Measurements from ENCODE around the gene RGS17. TPM values are rescaled to one million over a fixed set of nuclear protein-coding genes. Genes with fewer than 3 reads are reported as not detected.

RGS17 gene
- total and polyA plus RNA-seq, 2 of the 13 experiments (the other 11 are each of a cell fraction or from before 2014, with no cell fraction given) = 0.04 TPM; not detected in 1

- TF ChIP-seq PAXIP1 (CRISPR knock-in tag; conservative IDR thresholded peaks at IDR 0.05) = no peak
These were observed 171.7 kb downstream of the RGS17 start (continued) for GRCh38 chr6:152959333-152959732.

GRCh38 chr6:152957796-152958195 lies 173.3 kb downstream of the RGS17 start:
- Histone ChIP-seq H3K4me3 (replicated peaks in 1 of 3; ENCODE audit: insufficient read depth in 1 of 3, low read depth in 2 of 3, low read length in 3 of 3) (no peak overlapping the region), H3K79me2 (ENCODE audit: insufficient read depth, low read length) (no peaks in the 10 kb centered on the region), H3K27me3 (ENCODE audit: control insufficient read depth in 1 of 2, insufficient read depth in 2 of 2, low read length in 2 of 2) (no peaks in the 10 kb centered on the region), H3K9ac (ENCODE audit: insufficient read depth, low read depth, low read length) (no peak overlapping the region), H3K27ac (ENCODE audit: extremely low read length, insufficient read depth, low read length) (no peak overlapping the region), H3K9me3 (ENCODE audit: low read length) (peaks cover 9% of the 10 kb centered on the region), H2AFZ (ENCODE audit: low read length) (no peak overlapping the region), H3K4me1 (ENCODE audit: insufficient read depth, low read length) (peaks cover 9% of the 10 kb centered on the region; the same call in 1 of the 2 replicates), H3K4me2 (ENCODE audit: low read depth, low read length) (no peak overlapping the region), H4K20me1 (ENCODE audit: insufficient read depth, low read length) (no peaks in the 10 kb centered on the region), H3K36me3 (replicated peaks in 1 of 2; ENCODE audit: control insufficient read depth in 1 of 2, insufficient read depth in 2 of 2, low read length in 2 of 2) (no peaks in the 10 kb centered on the region)
- CTCF ChIA-PET (ENCODE audit: low intra/inter-chr PET ratio, low total read pairs) = no interaction called here
- BruUV-seq (replicated peaks) = no TSS peak
- intact Hi-C loops (cut with micrococcal nuclease; ENCODE audit: unreplicated experiment) = no loop called here
- 3% methylated on average over 1 of the region's 1 CpG for WGBS (ENCODE audit: low lambda C conversion rate)
- DNase-seq (ENCODE audit: low spot score) = no peak
- FAIRE-seq = no peak
- in situ Hi-C loops (cut with HindIII; ENCODE audit: extremely low pct_ligation_motif_present, low pct_unique_long_range_greater_than_20kb) = loop anchor here (10.0 kb wide), 1 partner anchor 213 kb away; no protein-coding TSS in a partner anchor
- POLR2A ChIA-PET = interaction anchor here (1.1 kb wide), 1 partner anchor 25 kb away, joined by 3 read pairs; the partner anchor contains the start of gene FBXO5
- ATAC-seq = no peak
- no peak for TF ChIP-seq ZNF143 (CRISPR knock-in tag; IDR thresholded peaks at IDR 0.05)
- no peak for TF ChIP-seq CHCHD3 (CRISPR knock-in tag; IDR thresholded peaks at IDR 0.05)

Small RNAs within 50 kb of the gene (small RNA-seq; reads per million reads assigned to genes)
- gene AL080276.1 (ENCODE audit: insufficient read depth in 2 of 3, insufficient read length in 3 of 3, low read depth in 2 of 3, low replicate concordance in 1 of 3) (0 reads per million in 3 experiments), gene RNA5SP224 (ENCODE audit: insufficient read depth in 2 of 3, insufficient read length in 3 of 3, low read depth in 2 of 3, low replicate concordance in 1 of 3) (0 reads per million in 3 experiments)

Other genes starting within 250 kb of the RGS17 start
- gene FBXO5, start 148.2 kb downstream of the RGS17 start, total RNA-seq (2016; rRNA removed; fragmentation: Illumina TruSeq; extraction: Trizol) = 41.5 and 53.4 TPM in 2 replicates
- 9.5 and 15.8 TPM in 2 replicates for gene FBXO5, start 148.2 kb downstream of the RGS17 start, polyA plus RNA-seq (2011; rRNA removed)
- 28.7 and 32.4 TPM in 2 replicates for gene MTRF1L, start 128.6 kb downstream of the RGS17 start, total RNA-seq (2016; rRNA removed; fragmentation: Illumina TruSeq; extraction: Trizol)
- gene MTRF1L, start 128.6 kb downstream of the RGS17 start, polyA plus RNA-seq (2011; rRNA removed) = 15.5 and 17.6 TPM in 2 replicates